A549 (cell line): ENCODE measurements around the gene EXOG. TPM values are rescaled to one million over a fixed set of nuclear protein-coding genes. Genes with fewer than 3 reads are reported as not detected.

Source experiments
- ATAC-seq, 2 experiments: fragments of 200-7000 bp in 1 of 2; fragments of >200 bp in 1 of 2; cut with Nextera tagmentation in 1 of 2; cut with Tn5 transposase in 1 of 2; 3 replicates each; pipeline versions ENCODE4 v1.8.0 to v1.9.1; 2018 to 2020; ENCODE audit warnings: mild to moderate bottlenecking in 1 of 2, moderate library complexity in 1 of 2
- CTCF ChIA-PET: fragments of 300-600 bp; sonication (Branson Sonifier 250); formaldehyde crosslinking; extraction: SDS; loops from one replicate; lab custom pipeline; 2021; ENCODE audit warnings: antibody characterized with exemption, inconsistent platforms; lab: Yijun Ruan, JAX
- POLR2A ChIA-PET: fragments of 350-600 bp; formaldehyde crosslinking; extraction: SDS; loops from one replicate; lab custom pipeline; 2021; ENCODE audit warnings: antibody characterized with exemption, inconsistent platforms; lab: Yijun Ruan, JAX
- DNase-seq, 2 experiments: peaks; one replicate each; pipeline versions ENCODE4 v3.0.0 to v3.0.0-alpha.2; 2011 to 2016; ENCODE audit warnings: low read depth in 1 of 2, low spot score in 1 of 2
- FAIRE-seq: peaks from 2 replicates; lab custom pipeline; 2011; peaks lifted over from hg19 to GRCh38; lab: Jason Lieb, UNC
- H3K27ac ChIP-seq, 2 experiments: fragments of >200 bp; sonication (Bioruptor Twin); formaldehyde crosslinking; 3 replicates each; pipeline ENCODE4 v1.5.1; 2016 to 2017
- H3K4me1 ChIP-seq: fragments of >200 bp; sonication (Bioruptor Twin); formaldehyde crosslinking; 3 replicates; pipeline ENCODE4 v1.6.1; 2016
- H3K4me2 ChIP-seq: fragments of >200 bp; sonication (Bioruptor Twin); formaldehyde crosslinking; 3 replicates; pipeline ENCODE4 v1.6.1; 2016
- H3K4me3 ChIP-seq: fragments of >200 bp; sonication (Bioruptor Twin); formaldehyde crosslinking; 3 replicates; pipeline ENCODE4 v1.5.1; 2016
- H3K9me3 ChIP-seq: fragments of >200 bp; sonication (Bioruptor Twin); formaldehyde crosslinking; 3 replicates; pipeline ENCODE4 v1.6.1; 2016
- CBX8 ChIP-seq: fragments of 200-600 bp; sonication (generic); IDR thresholded peaks from 2 replicates; pipeline ENCODE4 v1.6.1; 2016
- CEBPB ChIP-seq, 2 experiments: fragments of >200 bp in 1 of 2; sonication (Bioruptor Twin) in 1 of 2; formaldehyde crosslinking in 1 of 2; IDR thresholded peaks; 2 replicates each; pipeline ENCODE4 v1.6.1; 2012 to 2016
- CTCF ChIP-seq: fragments of >200 bp; sonication (Bioruptor Twin); formaldehyde crosslinking; IDR thresholded peaks from 3 replicates; pipeline ENCODE4 v1.5.1; 2016
- E2F6 ChIP-seq: IDR thresholded peaks from 2 replicates; pipeline ENCODE4 v1.6.1; 2012; ENCODE audit warnings: low read depth, borderline replicate concordance
- FOSL2 ChIP-seq, 2 experiments: fragments of 450-650 bp in 1 of 2; fragments of >200 bp in 1 of 2; sonication (Bioruptor Twin) in 1 of 2; formaldehyde crosslinking; IDR thresholded peaks; 2 replicates each; pipeline versions ENCODE4 v1.5.0 to v1.6.1; 2016 to 2020; ENCODE audit warnings: mild to moderate bottlenecking in 1 of 2, moderate library complexity in 1 of 2
- GATA3 ChIP-seq: IDR thresholded peaks from 2 replicates; pipeline ENCODE4 v1.6.1; 2012; ENCODE audit warnings: borderline replicate concordance
- HDAC2 ChIP-seq: fragments of 200-600 bp; sonication (generic); IDR thresholded peaks from 2 replicates; pipeline ENCODE4 v1.6.1; 2016
- HEYL ChIP-seq: fragments of 250-450 bp; sonication (Bioruptor Pico); IDR thresholded peaks from 2 replicates; pipeline ENCODE4 v1.8.0; 2021; ENCODE audit warnings: mild to moderate bottlenecking, moderate library complexity
- HMGXB4 ChIP-seq: fragments of 250-450 bp; sonication (Bioruptor Pico); IDR thresholded peaks from 2 replicates; pipeline ENCODE4 v1.5.0; 2021; ENCODE audit warnings: mild to moderate bottlenecking, moderate library complexity, borderline replicate concordance
- KDM5A ChIP-seq: fragments of 200-600 bp; sonication (generic); IDR thresholded peaks from 2 replicates; pipeline ENCODE4 v1.6.1; 2016; ENCODE audit warnings: antibody characterized with exemption, mild to moderate bottlenecking
- MAFK ChIP-seq: fragments of 450-650 bp; IDR thresholded peaks from 2 replicates; pipeline ENCODE4 v1.6.1; 2014; ENCODE audit not compliant: partially characterized antibody
- NR3C1 ChIP-seq: fragments of >200 bp; sonication (Bioruptor Twin); formaldehyde crosslinking; IDR thresholded peaks from 3 replicates; pipeline ENCODE4 v1.6.1; 2017
- POLR2A ChIP-seq: IDR thresholded peaks from 2 replicates; pipeline ENCODE4 v1.6.1; 2012; ENCODE audit warnings: mild to moderate bottlenecking, low read length
- RAD21 ChIP-seq, 2 experiments: fragments of >200 bp in 1 of 2; sonication (Bioruptor Twin) in 1 of 2; formaldehyde crosslinking in 1 of 2; IDR thresholded peaks in 1 of 2; conservative IDR thresholded peaks in 1 of 2; 2 replicates in 1 of 2; 3 replicates in 1 of 2; pipeline ENCODE4 v1.6.1; 2012 to 2018; ENCODE audit warnings: inconsistent platforms in 1 of 2
- RARB ChIP-seq: fragments of 250-450 bp; sonication (Bioruptor Pico); IDR thresholded peaks from 2 replicates; pipeline ENCODE4 v1.8.0; 2021; ENCODE audit warnings: mild to moderate bottlenecking, moderate library complexity
- REST ChIP-seq: fragments of 200-600 bp; sonication (generic); IDR thresholded peaks from 2 replicates; pipeline ENCODE4 v1.6.1; 2016; ENCODE audit warnings: antibody characterized with exemption, mild to moderate bottlenecking, moderate library complexity
- SREBF2 ChIP-seq: fragments of 450-650 bp; IDR thresholded peaks from 2 replicates; pipeline ENCODE4 v1.6.1; 2014; ENCODE audit warnings: mild to moderate bottlenecking, moderate library complexity
- ZC3H11A ChIP-seq: fragments of 450-650 bp; IDR thresholded peaks from 2 replicates; pipeline ENCODE4 v1.6.1; 2014; ENCODE audit warnings: antibody characterized with exemption, mild to moderate bottlenecking
- ZSCAN20 ChIP-seq: fragments of 250-450 bp; sonication (Bioruptor Pico); IDR thresholded peaks from 2 replicates; pipeline ENCODE4 v1.8.0; 2022; ENCODE audit warnings: mild to moderate bottlenecking, moderate library complexity
- WGBS: methylation state at CpG from one replicate; pipeline ENCODE4 v1.1.6; 2017; ENCODE audit errors: missing lambda C conversion rate; 5-methylcytosine and 5-hydroxymethylcytosine counted together
- polyA plus RNA-seq, 4 experiments: library from polyadenylated mRNA; depleted of rRNA in 3 of 4; stranded (reverse); fragments of >200 nt; fragmentation: RNase III in 1 of 4; extraction: RNeasy Plus Mini Kit Qiagen cat#74134 plus additional on column Dnase treatment in 1 of 4; gene quantifications; 2 replicates in 3 of 4; 3 replicates in 1 of 4; pipeline ENCODE4 v1.2.3, GENCODE V29; 2011 to 2017

The EXOG gene
- polyA plus RNA-seq, 2 of the 4 experiments (the other 2 are of a cell fraction), result 11.2 to 17.1 TPM

GRCh38 chr3:38528457-38528856, 32.3 kb downstream of the EXOG start:
- ChIA-PET POLR2A (no interaction called here), CTCF (interaction anchor here (1.0 to 1.9 kb wide), 4 partner anchors 12 to 315 kb away, joined by 3 to 4 read pairs (median 4); no protein-coding TSS in a partner anchor)
- peak in 1 of 2 experiments; percentile 44 for DNase-seq
- H3K27ac ChIP-seq, result no peak overlapping the region
- peak in 1 of 2 experiments; percentile 72; a peak in 3 of 6 replicates for ATAC-seq
- no peaks in the 10 kb centered on the region for H3K4me1 ChIP-seq
- 100% methylated on average over 1 of the region's 1 CpG for WGBS
- peak in 1 of 2 experiments; percentile 15; a peak in 1 of 5 replicates for TF ChIP-seq RAD21 (conservative IDR thresholded peaks at IDR 0.05 in 1 of 2, IDR thresholded peaks at IDR 0.05 in 1 of 2)
- no peak for TF ChIP-seq E2F6
- TF ChIP-seq FOSL2 (IDR thresholded peaks at IDR 0.05), result no peak
- TF ChIP-seq FOSL2 (CRISPR knock-in tag; IDR thresholded peaks at IDR 0.05), result no peak
- TF ChIP-seq CTCF, result 0 out of 3 replicates have a peak, but pooled peaks have one; percentile 7
- TF ChIP-seq ZSCAN20 (CRISPR knock-in tag), result no peak
- H3K9me3 ChIP-seq, result no peaks in the 10 kb centered on the region
- no peak for FAIRE-seq
- no peak overlapping the region for H3K4me2 ChIP-seq
- no peak overlapping the region for H3K4me3 ChIP-seq

GRCh38 chr3:38532529-38532928, 36.4 kb downstream of the EXOG start:
- POLR2A ChIA-PET, result no interaction called here
- ATAC-seq (no peak), DNase-seq (no peak)
- Histone ChIP-seq H3K27ac (no peak overlapping the region), H3K4me2 (no peak overlapping the region), H3K4me3 (no peak overlapping the region)
- CTCF ChIA-PET, result interaction anchor here (1.0 to 2.6 kb wide), 2 partner anchors 11 to 468 kb away, joined by 5 to 6 read pairs; no protein-coding TSS in a partner anchor
- no peak for TF ChIP-seq CBX8
- TF ChIP-seq HDAC2, result no peak
- TF ChIP-seq SREBF2, result no peak
- no peak for TF ChIP-seq REST
- no peak for TF ChIP-seq RARB
- TF ChIP-seq POLR2A, result no peak
- no peak for TF ChIP-seq HEYL (CRISPR knock-in tag)
- no peak for TF ChIP-seq NR3C1
- no peak for TF ChIP-seq MAFK
- TF ChIP-seq ZC3H11A, result no peak
- TF ChIP-seq HMGXB4, result no peak
- no peak for TF ChIP-seq GATA3
- no peak for TF ChIP-seq CEBPB (IDR thresholded peaks at IDR 0.05)
- no peak for TF ChIP-seq KDM5A
- TF ChIP-seq, all 56 proteins: peak for 0
- no peaks in the 10 kb centered on the region for H3K4me1 ChIP-seq
- WGBS, result 94% methylated on average over 3 of the region's 3 CpGs
- H3K9me3 ChIP-seq, result peaks cover 6% of the 10 kb centered on the region; the same call in 2 of the 3 replicates
- FAIRE-seq, result no peak
